ENCODE results near the gene AHSA1. TPM values are rescaled to one million over a fixed set of nuclear protein-coding genes. Genes with fewer than 3 reads are reported as not detected.
A peak's percentile ranks its signal among the peaks of the same experiment; 100 is the strongest.

AHSA1 gene
- total RNA-seq, 6 experiments from 2014 or later, result 155 to 219 (median 178) TPM

DNA sequence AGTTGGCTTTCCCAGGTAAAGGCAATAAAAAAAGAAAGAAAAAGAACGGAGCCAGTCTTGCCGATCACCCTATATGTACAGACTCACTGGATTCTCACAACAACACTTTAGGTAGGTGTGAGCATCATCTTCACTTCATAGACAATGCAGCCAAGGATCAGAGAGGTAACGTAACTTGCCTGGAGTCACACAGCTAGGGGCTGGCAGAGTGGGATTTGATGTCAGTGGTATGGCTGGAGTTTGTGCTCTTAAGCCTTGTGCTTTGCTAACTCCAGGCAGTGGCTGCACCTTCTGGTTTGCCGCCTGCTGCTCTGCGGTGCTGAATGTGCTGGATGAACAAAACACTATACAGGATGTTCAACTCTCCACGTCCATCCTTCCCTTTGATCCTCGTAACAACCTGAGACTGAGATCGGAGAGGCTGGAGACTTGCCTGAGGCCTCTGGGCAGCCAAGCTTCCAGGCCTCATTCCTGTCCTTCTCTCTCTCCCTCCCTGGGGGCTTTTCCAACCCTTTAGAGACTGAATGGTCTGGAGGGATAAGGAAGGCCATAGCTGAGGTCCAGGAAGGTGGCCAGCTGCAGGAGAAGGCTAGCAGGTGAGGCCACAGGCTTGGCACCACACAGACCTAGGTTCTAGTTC is 32.6 kb downstream of the AHSA1 start:
- no peaks in the 10 kb centered on the region for H3K9me3 Mint-ChIP-seq
- DNase-seq, result no peak
- H3K27ac Mint-ChIP-seq, result no peak overlapping the region
- H3K4me1 Mint-ChIP-seq (ENCODE audit: low read depth), result peaks cover 13% of the 10 kb centered on the region
- H3K36me3 Mint-ChIP-seq (ENCODE audit: low read depth), result no peaks in the 10 kb centered on the region
- no peak for TF ChIP-seq CTCF (IDR thresholded peaks at IDR 0.05)
- H3K4me3 Mint-ChIP-seq, result no peak overlapping the region
- peaks cover 6% of the 10 kb centered on the region for H3K27me3 Mint-ChIP-seq (ENCODE audit: insufficient read depth)

- H3K27ac Mint-ChIP-seq, result no peak overlapping the region
- H3K4me3 Mint-ChIP-seq, result no peak overlapping the region
- H3K4me1 Mint-ChIP-seq (ENCODE audit: low read depth), result peaks cover 7% of the 10 kb centered on the region
- no peaks in the 10 kb centered on the region for H3K9me3 Mint-ChIP-seq
- no peak for DNase-seq
- H3K36me3 Mint-ChIP-seq (ENCODE audit: low read depth), result no peaks in the 10 kb centered on the region
- peaks cover 6% of the 10 kb centered on the region for H3K27me3 Mint-ChIP-seq (ENCODE audit: insufficient read depth)
- no peak for TF ChIP-seq CTCF (IDR thresholded peaks at IDR 0.05)
Measured at GRCh38 chr14:77491056-77491455, 33.2 kb downstream of the AHSA1 start.

- no peak for TF ChIP-seq CTCF (IDR thresholded peaks at IDR 0.05)
- DNase-seq, result no peak
- no peak overlapping the region for H3K27ac Mint-ChIP-seq
- no peak overlapping the region for H3K4me3 Mint-ChIP-seq
- H3K36me3 Mint-ChIP-seq (ENCODE audit: low read depth), result no peaks in the 10 kb centered on the region
- H3K9me3 Mint-ChIP-seq, result no peaks in the 10 kb centered on the region
- H3K27me3 Mint-ChIP-seq (ENCODE audit: insufficient read depth), result peaks cover 20% of the 10 kb centered on the region
- no peaks in the 10 kb centered on the region for H3K4me1 Mint-ChIP-seq (ENCODE audit: low read depth)
Measured at GRCh38 chr14:77495334-77495733, 37.4 kb downstream of the AHSA1 start.

DNA sequence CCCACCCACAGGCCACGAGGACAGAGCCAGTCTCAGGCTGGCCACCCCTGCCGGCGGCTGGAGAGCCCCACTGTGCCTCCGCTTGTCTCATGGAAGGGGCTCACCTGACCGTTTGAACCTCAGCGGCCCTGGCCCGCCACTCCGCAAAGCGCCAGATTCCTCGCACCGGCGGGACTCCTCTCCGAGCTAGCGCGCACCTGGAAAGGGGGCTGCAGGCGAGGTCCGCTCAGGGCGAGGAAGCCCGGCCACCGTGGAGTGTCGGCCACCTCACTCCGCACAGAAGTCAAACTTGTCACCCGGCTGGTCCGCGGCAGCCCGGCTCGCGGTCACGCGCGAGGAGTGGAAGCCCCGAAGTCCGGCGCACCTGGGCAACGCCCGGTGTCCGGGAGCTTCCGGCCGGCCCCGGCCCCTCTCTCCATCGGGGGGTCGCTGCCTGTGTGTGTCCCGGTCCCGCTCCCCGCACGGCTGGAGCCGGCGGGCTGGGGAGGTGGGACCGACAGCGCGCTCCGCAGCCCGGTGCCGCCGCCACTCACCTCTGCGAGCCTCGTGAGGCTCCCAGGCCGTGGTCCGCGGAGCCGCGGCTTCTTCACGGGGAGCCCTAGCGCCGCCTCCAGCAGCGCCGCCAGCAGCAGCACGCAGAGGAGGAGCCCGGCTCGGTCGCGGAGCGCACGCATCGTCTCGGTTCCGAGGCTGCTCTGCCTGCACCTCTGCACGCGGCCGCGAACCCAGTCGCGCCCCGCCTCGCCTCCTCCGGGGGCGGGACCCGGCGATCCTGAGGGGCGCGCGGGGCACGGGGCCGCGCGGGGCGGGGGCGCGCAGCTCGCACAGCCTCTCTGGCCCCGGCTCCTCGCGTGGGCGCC is 40.5 kb downstream of the AHSA1 start, which contains the start of gene ISM2:
ISM2 (minus strand) TSS at position 697 of the 860 bp plus-strand sequence; CDS start at position 674, 23 bp downstream.
- DNase-seq, result no peak
- H3K4me1 Mint-ChIP-seq (ENCODE audit: low read depth), result no peaks in the 10 kb centered on the region
- H3K9me3 Mint-ChIP-seq, result peaks cover 2% of the 10 kb centered on the region; the same call in 1 of the 2 replicates
- TF ChIP-seq CTCF (IDR thresholded peaks at IDR 0.05), result no peak
- peaks cover 23% of the 10 kb centered on the region for H3K27me3 Mint-ChIP-seq (ENCODE audit: insufficient read depth)
- peak within 1 kb of the TSS; percentile 47 for H3K4me3 Mint-ChIP-seq
- H3K36me3 Mint-ChIP-seq (ENCODE audit: low read depth), result peaks cover 4% of the 10 kb centered on the region
- H3K27ac Mint-ChIP-seq, result no peak within 1 kb of the TSS

- Mint-ChIP-seq H3K27me3 (ENCODE audit: insufficient read depth) (peaks cover 20% of the 10 kb centered on the region), H3K4me3 (peak overlapping the region; percentile 20; the same call in 1 of the 2 replicates), H3K36me3 (ENCODE audit: low read depth) (peaks cover 7% of the 10 kb centered on the region), H3K27ac (no peak overlapping the region), H3K9me3 (peaks cover 3% of the 10 kb centered on the region; the same call in 1 of the 2 replicates), H3K4me1 (ENCODE audit: low read depth) (no peaks in the 10 kb centered on the region)
- no peak for DNase-seq
- no peak for TF ChIP-seq CTCF (IDR thresholded peaks at IDR 0.05)
Measured at GRCh38 chr14:77498984-77499527, 41.2 kb downstream of the AHSA1 start.
